ENCODE measurements around the gene CAPN14.

Gene CAPN14

GRCh38 chr2:31147645-31148044 lies 69.7 kb downstream of the CAPN14 start:
- TF ChIP-seq CEBPB (IDR thresholded peaks at IDR 0.05), result no peak
- TF ChIP-seq, protein P1, sequence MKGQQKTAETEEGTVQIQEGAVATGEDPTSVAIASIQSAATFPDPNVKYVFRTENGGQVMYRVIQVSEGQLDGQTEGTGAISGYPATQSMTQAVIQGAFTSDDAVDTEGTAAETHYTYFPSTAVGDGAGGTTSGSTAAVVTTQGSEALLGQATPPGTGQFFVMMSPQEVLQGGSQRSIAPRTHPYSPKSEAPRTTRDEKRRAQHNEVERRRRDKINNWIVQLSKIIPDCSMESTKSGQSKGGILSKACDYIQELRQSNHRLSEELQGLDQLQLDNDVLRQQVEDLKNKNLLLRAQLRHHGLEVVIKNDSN (IDR thresholded peaks at IDR 0.05), result no peak
- TF ChIP-seq EGR1 (IDR thresholded peaks at IDR 0.05), result no peak
- TF ChIP-seq CREB1 (IDR thresholded peaks at IDR 0.05; ENCODE audit: low read depth), result no peak
- TF ChIP-seq TAF1 (IDR thresholded peaks at IDR 0.05; ENCODE audit: low read depth), result no peak
- no peak for TF ChIP-seq RAD21 (IDR thresholded peaks at IDR 0.05; ENCODE audit: low read depth)
- TF ChIP-seq YY1 (IDR thresholded peaks at IDR 0.05; ENCODE audit: low read depth), result no peak
- TF ChIP-seq ZBTB7A (IDR thresholded peaks at IDR 0.05; ENCODE audit: low read depth), result no peak
- no peak for TF ChIP-seq EP300 (IDR thresholded peaks at IDR 0.05; ENCODE audit: borderline replicate concordance)
- no peak for TF ChIP-seq MAX (IDR thresholded peaks at IDR 0.05)
- no peak for TF ChIP-seq NFIC (IDR thresholded peaks at IDR 0.05)
- TF ChIP-seq TEAD4 (IDR thresholded peaks at IDR 0.05), result no peak
- TF ChIP-seq REST (IDR thresholded peaks at IDR 0.05; ENCODE audit: low read depth), result no peak

DNA sequence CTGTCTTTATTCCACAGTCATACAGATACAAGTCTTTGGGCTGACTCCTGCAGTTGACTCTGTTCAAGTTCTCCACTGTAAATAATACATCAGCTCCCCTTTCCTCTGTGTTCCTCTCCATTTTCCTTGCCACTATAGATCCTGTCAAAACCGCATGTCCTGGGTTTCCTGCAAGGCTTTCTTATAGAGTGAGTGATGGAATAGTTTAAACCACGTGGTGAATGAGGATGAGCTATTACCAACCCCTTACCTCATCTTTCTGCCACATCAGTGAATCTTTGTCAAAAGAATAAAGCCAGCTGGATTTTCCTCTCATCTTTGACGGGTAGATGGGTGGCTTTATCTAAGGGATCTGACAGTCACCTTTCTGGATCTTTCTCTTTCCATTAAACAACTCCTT lies 75.2 kb downstream of the CAPN14 start:
- no peak for TF ChIP-seq ZBTB7A (IDR thresholded peaks at IDR 0.05; ENCODE audit: low read depth)
- no peak for TF ChIP-seq EGR1 (IDR thresholded peaks at IDR 0.05)
- no peak for TF ChIP-seq FOXM1 (IDR thresholded peaks at IDR 0.05; ENCODE audit: borderline replicate concordance, low read depth)
- no peak for TF ChIP-seq CREB1 (IDR thresholded peaks at IDR 0.05; ENCODE audit: low read depth)
- no peak for TF ChIP-seq REST (IDR thresholded peaks at IDR 0.05; ENCODE audit: low read depth)
- TF ChIP-seq TCF12 (IDR thresholded peaks at IDR 0.05; ENCODE audit: low read depth), result no peak
- no peak for TF ChIP-seq NFIC (IDR thresholded peaks at IDR 0.05)
- no peak for TF ChIP-seq RAD21 (IDR thresholded peaks at IDR 0.05; ENCODE audit: low read depth)
- TF ChIP-seq EP300 (IDR thresholded peaks at IDR 0.05; ENCODE audit: borderline replicate concordance), result no peak
- no peak for TF ChIP-seq MAX (IDR thresholded peaks at IDR 0.05)
- TF ChIP-seq YY1 (IDR thresholded peaks at IDR 0.05; ENCODE audit: low read depth), result no peak
- TF ChIP-seq TEAD4 (IDR thresholded peaks at IDR 0.05), result no peak
- TF ChIP-seq TAF1 (IDR thresholded peaks at IDR 0.05; ENCODE audit: low read depth), result no peak

GRCh38 chr2:31141443-31142085 lies 75.8 kb downstream of the CAPN14 start:
- TF ChIP-seq EGR1 (IDR thresholded peaks at IDR 0.05), result no peak

GRCh38 chr2:31140151-31140550 lies 77.2 kb downstream of the CAPN14 start:
- TF ChIP-seq NFIC (IDR thresholded peaks at IDR 0.05), result no peak
- no peak for TF ChIP-seq TEAD4 (IDR thresholded peaks at IDR 0.05)
- no peak for TF ChIP-seq REST (IDR thresholded peaks at IDR 0.05; ENCODE audit: low read depth)
- no peak for TF ChIP-seq TCF12 (IDR thresholded peaks at IDR 0.05; ENCODE audit: low read depth)
- TF ChIP-seq MAX (IDR thresholded peaks at IDR 0.05), result no peak
- no peak for TF ChIP-seq CREB1 (IDR thresholded peaks at IDR 0.05; ENCODE audit: low read depth)
- TF ChIP-seq, protein P1 (IDR thresholded peaks at IDR 0.05), result no peak

- TF ChIP-seq TAF1 (IDR thresholded peaks at IDR 0.05; ENCODE audit: low read depth), result no peak
- no peak for TF ChIP-seq NFIC (IDR thresholded peaks at IDR 0.05)
- TF ChIP-seq, protein P1 (IDR thresholded peaks at IDR 0.05), result no peak
- no peak for TF ChIP-seq CREB1 (IDR thresholded peaks at IDR 0.05; ENCODE audit: low read depth)
- TF ChIP-seq FOXM1 (IDR thresholded peaks at IDR 0.05; ENCODE audit: borderline replicate concordance, low read depth), result no peak
- no peak for TF ChIP-seq EGR1 (IDR thresholded peaks at IDR 0.05)
- no peak for TF ChIP-seq YY1 (IDR thresholded peaks at IDR 0.05; ENCODE audit: low read depth)
Measured at GRCh38 chr2:31139671-31140070, 77.6 kb downstream of the CAPN14 start.

All from Ishikawa (cell line).